Measurements from ENCODE around the gene COG5.

The COG5 gene

DNA sequence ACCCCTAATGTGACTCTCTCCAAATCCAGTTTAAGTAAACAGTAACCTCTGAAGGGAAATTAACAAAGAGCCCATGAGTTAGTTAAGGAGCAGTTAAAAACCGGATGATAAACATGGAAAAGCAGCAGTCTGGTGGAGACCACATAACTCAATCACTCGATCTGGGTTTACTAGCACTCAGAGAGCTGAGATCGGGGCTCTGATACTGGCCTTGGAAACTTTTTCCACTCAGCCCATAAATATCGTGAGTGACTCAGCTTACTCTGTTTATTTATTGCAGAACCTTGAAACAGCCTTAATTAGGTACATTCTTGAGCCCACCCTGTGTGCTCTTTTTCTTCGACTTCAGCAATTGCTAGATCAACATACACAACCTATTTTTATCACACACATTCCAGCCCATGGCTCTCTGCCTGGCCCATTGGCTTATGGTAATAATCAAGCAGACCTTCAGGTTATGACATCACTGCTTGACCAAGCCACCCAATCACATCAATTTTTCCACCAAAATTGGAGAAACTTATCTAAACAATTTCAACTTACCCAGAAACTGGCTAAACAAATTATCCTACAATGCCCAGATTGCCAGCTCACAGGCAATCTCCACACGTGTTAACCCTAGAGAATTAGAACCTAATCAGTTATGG, 176.0 kb downstream of the COG5 start:
- DNase-seq = no peak

DNA sequence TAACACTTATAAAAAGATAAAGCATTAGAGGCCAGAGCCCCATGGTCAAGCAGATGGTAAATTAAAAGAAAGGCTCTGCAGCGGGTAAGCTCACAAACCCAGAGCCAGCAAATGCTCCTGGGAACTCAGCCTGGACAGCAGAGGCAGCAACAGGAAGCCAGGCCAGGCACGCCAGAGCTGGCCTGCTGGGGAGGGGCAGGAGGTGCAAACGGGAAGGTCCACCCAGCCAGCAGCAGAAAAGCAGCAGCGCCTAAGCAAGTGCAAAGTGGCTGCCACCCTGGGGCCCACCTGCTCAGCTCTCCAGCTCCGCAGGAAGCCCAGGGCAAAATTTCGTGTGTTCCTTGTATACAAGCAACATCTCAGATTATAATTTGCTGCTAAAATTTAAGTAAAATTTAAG, 176.6 kb downstream of the COG5 start:
- no peak for DNase-seq

DNA sequence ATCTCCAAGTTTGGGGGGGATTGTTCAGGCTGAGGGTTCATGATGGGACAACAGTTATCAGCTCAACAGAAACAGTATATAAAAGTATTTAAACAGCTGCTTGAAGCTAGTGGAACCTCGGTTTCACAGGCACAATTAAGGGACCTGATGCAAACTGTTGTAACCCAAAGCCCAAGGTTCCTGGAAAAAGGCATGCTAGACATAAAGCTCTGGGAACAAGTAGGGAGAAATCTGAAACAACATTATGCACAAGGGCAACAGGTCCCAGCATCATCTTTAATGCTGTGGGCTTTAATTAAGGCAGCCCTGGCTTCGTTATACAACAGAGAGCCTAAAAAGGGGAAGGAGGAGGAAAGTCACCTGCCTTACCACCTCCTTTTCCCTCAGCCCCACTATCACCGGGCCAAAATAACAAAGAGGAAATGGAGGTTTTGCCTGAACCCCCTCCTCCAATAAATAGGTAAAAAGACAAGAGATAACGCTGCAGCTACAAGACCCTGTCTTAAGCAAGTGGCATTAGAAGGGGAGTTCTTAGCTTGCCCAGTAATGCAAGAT, 177.1 kb downstream of the COG5 start:
- peak in 1 of 2 experiments; percentile 42 for DNase-seq

- no peak for DNase-seq
These were observed 179.7 kb downstream of the COG5 start for GRCh38 chr7:107384025-107384424.

- DNase-seq = no peak
These were observed 180.5 kb downstream of the COG5 start for GRCh38 chr7:107383203-107383602.

DNA sequence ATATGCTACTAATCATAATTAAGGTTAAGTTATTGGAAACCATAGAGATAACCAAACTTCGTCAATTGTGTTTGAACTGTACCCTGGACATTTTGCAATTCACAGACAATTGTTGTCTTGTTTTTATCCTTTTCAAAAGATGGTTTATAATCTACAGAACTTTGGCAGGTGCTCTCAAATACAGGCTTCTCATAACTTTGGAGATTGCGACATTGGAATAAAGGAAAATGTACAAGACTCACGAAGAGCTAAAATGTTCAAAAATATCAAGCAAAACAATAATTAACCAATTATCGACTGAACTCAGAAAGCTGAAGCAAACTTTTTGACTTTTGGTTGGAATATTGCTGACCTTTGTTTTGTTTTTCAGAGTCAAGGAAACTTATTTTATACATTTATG, 182.3 kb downstream of the COG5 start:
- DNase-seq = no peak

- no peak for DNase-seq
These were observed 190.4 kb downstream of the COG5 start for GRCh38 chr7:107373354-107373753.

DNA sequence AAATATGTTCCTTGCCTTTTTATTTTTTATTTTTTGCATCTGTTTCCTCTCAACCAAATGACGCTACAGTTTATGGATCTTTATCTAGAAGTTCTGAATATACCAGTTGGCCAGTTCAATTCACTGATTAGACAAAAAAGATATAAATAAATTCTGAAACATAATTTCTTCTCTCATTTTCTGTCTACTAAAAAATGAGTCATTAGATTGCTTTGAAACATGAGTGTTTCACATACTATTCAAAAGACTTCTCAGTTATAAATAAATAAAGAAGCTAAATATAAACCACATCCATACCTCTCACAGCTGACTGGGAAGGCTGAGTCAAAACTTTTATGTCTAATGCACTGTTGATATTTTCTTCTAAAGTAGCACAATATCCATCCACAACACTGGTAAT, 191.4 kb downstream of the COG5 start:
- no peak for DNase-seq

DNA sequence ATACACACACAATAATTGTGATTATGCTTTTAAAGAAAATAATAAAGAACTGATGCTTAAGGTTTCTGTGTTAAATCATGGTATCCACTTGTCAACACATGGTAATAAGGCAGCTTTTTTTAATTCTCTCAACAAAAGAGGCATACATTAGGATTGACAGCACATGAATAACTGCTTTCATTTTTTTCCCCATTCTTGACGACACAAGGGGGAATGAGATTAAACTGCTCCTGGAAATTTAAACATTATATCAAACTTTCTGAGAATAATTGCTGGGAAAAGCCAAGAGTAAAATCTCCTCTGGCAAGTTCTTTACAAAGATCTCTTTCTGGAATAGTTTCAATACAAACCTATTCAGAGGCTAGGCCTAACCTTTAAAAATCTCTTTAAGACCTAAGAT, 192.9 kb downstream of the COG5 start:
- no peak for DNase-seq

DNA sequence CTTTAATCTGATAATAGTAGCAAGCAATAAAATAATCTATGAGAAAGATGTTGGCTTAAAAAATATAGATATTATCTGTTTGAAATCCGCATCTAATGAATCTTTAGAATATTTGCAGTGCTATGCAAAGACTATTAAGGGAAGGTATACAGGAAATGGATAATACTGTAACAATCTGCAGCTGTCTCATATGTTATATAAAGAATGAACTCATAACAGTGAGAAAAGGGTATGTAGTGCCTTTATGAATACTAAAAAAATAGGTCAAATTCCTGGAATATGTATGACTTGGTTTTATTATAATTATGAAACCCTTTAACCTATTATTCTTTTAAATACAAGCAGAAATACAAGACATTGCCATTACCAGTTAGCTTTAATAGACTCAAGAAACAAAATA, 198.9 kb downstream of the COG5 start:
- DNase-seq = no peak

DNA sequence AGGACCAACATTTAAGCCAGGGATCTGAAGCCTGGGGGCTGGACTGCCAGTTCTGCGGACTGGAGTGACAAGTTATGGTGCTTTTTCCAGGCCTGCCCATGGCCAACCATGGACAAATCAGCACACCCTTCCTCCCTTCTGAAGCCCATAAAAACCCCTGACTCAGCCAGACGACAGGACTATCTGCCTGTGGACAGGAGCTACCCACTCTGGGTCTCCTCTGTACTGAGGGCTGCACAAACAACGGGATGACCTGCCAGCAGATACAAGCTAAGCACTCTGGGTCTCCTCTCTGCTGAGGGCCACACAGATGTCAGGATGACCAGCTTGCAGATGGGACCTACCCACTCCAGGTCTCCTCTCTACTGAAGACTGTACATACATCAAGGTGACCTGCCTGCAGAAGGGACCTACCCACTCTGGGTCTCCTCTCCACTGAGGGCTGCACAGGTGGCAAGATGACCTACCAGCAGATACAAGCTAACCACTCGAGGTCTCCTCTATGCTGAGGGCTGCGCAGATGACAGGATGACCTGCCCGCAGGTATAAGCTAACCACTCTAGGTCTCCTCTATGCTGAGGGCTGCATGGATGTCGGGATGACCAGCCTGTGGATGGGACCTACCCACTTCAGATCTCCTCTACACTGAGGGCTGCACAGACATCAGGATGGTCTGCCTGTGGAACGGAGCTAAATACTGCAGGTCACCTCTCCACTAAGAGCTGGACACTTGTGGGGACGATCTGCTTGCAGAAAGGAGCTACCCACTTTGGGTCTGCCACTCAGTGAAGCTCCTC, 204.0 kb downstream of the COG5 start:
- no peak for DNase-seq

GRCh38 chr7:107355616-107356015, 208.1 kb downstream of the COG5 start:
- no peak for DNase-seq

- no peak for DNase-seq
These were observed 209.1 kb downstream of the COG5 start for GRCh38 chr7:107354640-107355039.

DNA sequence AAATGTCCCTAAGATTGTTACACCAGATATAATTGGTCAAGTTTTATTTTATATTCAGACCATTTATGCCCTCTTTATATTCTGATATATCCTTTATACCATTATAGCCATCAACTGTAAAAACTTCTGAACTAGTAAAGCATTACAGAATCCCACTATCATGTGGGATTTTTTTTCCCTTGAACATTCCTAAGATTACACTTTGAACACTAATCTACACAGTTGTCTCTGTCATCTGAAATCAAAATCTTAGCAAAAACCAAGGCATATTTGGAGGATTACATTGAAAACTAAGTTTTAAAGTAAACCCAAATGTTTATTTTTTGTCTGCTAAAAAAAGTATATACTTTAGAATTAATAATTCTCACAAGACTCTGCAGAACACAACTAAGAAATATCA, 210.0 kb downstream of the COG5 start:
- no peak for DNase-seq

- no peak for DNase-seq
These were observed 217.8 kb downstream of the COG5 start for GRCh38 chr7:107345898-107346297.

- DNase-seq = no peak
These were observed 218.9 kb downstream of the COG5 start for GRCh38 chr7:107344799-107345198.

DNA sequence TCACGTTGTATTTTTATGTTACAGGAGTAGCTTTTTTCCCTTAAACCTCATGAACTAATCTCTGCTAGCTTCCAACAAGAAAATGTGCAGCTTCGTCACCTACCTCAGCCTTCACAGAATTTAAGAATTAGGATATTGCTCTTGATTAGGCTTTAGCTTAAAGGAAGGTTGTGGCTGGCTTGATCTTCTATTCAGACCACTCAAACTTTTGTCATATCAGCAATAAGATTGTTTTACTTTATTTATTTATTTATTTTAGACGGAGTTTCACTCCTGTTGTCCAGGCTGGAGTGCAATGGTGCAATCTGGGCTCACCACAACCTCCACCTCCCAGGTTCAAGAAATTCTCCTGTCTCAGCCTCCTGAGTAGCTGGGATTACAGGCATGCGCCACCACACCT, 219.4 kb downstream of the COG5 start:
- DNase-seq = no peak

DNA sequence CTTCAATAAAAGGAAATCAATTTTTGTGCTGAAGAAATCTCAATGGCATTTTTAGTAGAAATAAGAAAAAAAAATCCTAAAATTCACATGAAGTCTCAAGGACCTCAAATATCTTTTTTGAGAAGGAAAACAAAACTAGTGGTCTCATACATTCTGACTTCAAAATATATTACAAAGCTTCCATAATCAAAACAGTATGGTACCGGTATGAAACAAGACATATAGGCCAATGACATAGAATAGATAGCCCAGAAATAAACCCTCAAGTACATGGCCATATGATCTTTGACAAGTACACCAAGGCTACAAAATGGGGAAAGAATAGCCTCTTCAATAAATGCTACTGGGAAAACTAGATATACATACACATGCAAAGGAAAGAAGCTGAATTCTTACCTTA, 225.6 kb downstream of the COG5 start:
- no peak for DNase-seq

DNA sequence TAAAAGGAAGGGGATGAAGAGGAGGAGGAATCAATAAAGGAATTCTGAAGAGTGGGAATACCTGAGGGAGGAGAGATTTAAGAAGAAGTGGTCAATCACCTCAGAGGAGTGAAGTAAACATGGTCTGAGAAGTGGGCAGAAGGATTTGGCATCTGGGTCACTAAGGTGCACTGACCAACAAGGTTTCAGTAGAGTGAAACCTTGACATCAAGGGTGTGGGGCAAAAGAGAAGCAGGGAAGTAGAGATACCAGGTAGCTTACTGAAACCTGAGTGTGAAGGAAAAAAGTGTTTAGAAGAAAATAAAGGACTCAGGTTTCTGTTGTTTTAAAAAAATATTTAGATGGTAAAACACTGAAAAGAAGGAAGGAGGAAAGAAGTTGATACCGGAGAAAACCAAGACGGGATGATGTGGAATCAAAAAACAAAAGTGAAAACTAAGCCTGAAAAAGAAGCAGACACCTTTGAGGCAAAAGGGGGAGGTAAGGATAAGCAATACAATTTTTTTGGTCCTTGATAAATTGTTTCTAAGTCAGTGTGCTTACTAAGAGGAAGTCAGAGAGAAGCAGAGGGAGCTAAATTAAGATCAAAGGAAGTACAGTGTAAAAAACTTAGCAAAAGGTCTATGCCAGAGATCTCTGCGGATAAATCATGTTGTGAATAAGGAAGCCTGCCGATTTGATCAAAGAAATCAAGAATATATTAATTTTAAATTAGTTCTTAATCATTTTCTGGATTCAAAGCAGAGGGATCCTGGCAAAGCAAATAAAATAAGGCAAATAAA, 231.0 kb downstream of the COG5 start:
- no peak for DNase-seq

DNA sequence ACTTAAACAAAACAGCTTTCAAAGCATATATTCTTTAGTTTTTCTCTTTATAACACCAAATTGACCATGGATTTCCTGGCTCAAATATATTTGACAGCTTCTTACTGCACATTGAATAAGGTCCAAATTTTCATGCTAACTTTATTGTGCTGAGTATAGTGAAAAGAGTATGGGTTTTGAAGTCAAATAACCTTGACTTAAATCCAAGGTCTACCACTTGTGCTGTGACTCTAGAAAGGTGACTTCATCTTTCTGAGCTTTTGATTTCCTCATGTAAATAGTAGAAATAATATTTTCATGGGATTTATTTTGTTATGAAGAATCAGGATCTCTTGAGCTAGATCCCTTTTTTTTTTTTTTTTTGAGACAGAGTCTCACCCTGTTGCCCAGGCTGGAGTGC, 233.2 kb downstream of the COG5 start:
- no peak for DNase-seq

DNA sequence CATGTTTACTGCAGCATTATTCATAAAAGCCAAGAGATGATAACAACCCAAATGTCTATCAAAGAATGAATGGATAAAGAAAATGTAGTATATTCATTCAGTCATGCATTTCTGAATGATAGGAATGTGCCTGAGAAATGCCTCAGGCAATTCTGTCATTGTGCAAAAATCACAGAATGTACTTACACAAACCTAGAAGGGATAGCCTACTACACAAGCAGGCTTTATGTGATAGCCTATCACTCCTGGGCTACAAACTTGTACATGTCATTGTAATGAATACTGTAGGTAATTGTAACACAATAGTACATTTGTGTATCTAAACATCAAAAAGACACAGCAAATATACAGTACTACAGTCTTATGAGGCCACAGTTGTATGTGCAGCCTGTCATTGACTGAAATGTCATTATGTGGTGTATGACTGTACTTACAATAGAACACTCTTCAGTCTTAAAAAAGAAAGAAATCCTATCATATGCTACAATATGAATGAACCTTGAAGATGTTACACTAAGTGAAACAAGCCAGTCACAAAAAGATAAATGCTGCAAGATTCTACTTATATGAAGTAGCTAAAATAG, 235.6 kb downstream of the COG5 start:
- no peak for DNase-seq

GRCh38 chr7:107326061-107326460, 237.7 kb downstream of the COG5 start:
- DNase-seq = no peak

GRCh38 chr7:107322015-107322414, 241.7 kb downstream of the COG5 start:
- DNase-seq = no peak

All from NCI-H1930 (cell line).